Measurements from ENCODE around the gene ASCL1.

- TF ChIP-seq KAT2A (conservative IDR thresholded peaks at IDR 0.05; ENCODE audit: control insufficient read depth, low read depth, low read length) (no peak), CTCF (IDR thresholded peaks at IDR 0.05 in 2 of 3, conservative IDR thresholded peaks at IDR 0.05 in 1 of 3; ENCODE audit: control insufficient read depth in 2 of 3, extremely low read depth in 1 of 3, insufficient read depth in 1 of 3, low read depth in 3 of 3, low read length in 3 of 3) (no peak), POLR2A (IDR thresholded peaks at IDR 0.05; ENCODE audit: low read depth, low read length) (no peak), ZZZ3 (IDR thresholded peaks at IDR 0.05; ENCODE audit: control insufficient read depth, insufficient read length, low read depth) (no peak), SIX5 (IDR thresholded peaks at IDR 0.05; ENCODE audit: low read depth, low read length, severe bottlenecking) (no peak), EZH2 (IDR thresholded peaks at IDR 0.05; ENCODE audit: borderline replicate concordance, control insufficient read depth, low read depth, low read length) (no peak), EGR1 (IDR thresholded peaks at IDR 0.05; ENCODE audit: borderline replicate concordance in 1 of 2, low read depth in 2 of 2, low read length in 2 of 2) (no peak), STAT3 (IDR thresholded peaks at IDR 0.05; ENCODE audit: low read depth, low read length) (no peak), EP300 (IDR thresholded peaks at IDR 0.05; ENCODE audit: borderline replicate concordance in 1 of 2, control insufficient read depth in 1 of 2, low read depth in 2 of 2, low read length in 2 of 2) (no peak), ZBTB33 (IDR thresholded peaks at IDR 0.05) (no peak), BMI1 (IDR thresholded peaks at IDR 0.05; ENCODE audit: borderline replicate concordance) (no peak), BCL11A (IDR thresholded peaks at IDR 0.05; ENCODE audit: low read depth, low read length) (no peak), POLR2AphosphoS5 (IDR thresholded peaks at IDR 0.05; ENCODE audit: low read length) (no peak)
Observed at GRCh38 chr12:102966200-102966863, 8.9 kb downstream of the ASCL1 start.
